Neural cell (in vitro differentiated cells): Measurements from ENCODE around the gene RHBDF2. TPM values are rescaled to one million over a fixed set of nuclear protein-coding genes. Genes with fewer than 3 reads are reported as not detected.
A peak's percentile ranks its signal among the peaks of the same experiment; 100 is the strongest.

Experiments
- H2AFZ ChIP-seq: fragments of 200-600, 300-800 bp; sonication (generic), shearing (Covaris generic); 2 replicates; pipeline ENCODE4 v1.6.0; 2014; ENCODE audit warnings: low read depth, mild to moderate bottlenecking, antibody characterized with exemption, low read length, moderate library complexity
- H3F3A ChIP-seq: fragments of 200-600 bp; shearing (Covaris generic); 2 replicates; pipeline ENCODE4 v1.6.1; 2016; ENCODE audit warnings: mild to moderate bottlenecking, moderate library complexity, mixed read lengths, antibody characterized with exemption, low read length; ENCODE audit not compliant: insufficient read depth, poor library complexity, severe bottlenecking
- H3K27ac ChIP-seq: fragments of 200-600, 300-800 bp; sonication (generic), shearing (Covaris generic); 2 replicates; pipeline ENCODE4 v1.5.1; 2014; ENCODE audit warnings: mild to moderate bottlenecking, low read length, moderate library complexity
- H3K27me3 ChIP-seq: fragments of 300-800, 200-600 bp; sonication (generic), shearing (Covaris generic); 2 replicates; pipeline ENCODE4 v1.6.0; 2014; ENCODE audit warnings: mild to moderate bottlenecking, low read depth, low read length, moderate library complexity; ENCODE audit not compliant: insufficient read depth
- H3K36me3 ChIP-seq: fragments of 300-800, 200-600 bp; sonication (generic), shearing (Covaris generic); 2 replicates; pipeline ENCODE4 v1.5.1; 2014; ENCODE audit warnings: mild to moderate bottlenecking, antibody characterized with exemption, low read length, moderate library complexity; ENCODE audit not compliant: insufficient read depth
- H3K4me2 ChIP-seq: fragments of 300-800, 200-600 bp; sonication (generic), shearing (Covaris generic); 2 replicates; pipeline ENCODE4 v1.6.0; 2014; ENCODE audit warnings: mild to moderate bottlenecking, low read length
- H3K4me3 ChIP-seq: fragments of 300-800, 200-600 bp; sonication (generic), shearing (Covaris generic); 2 replicates; pipeline ENCODE4 v1.5.1; 2014; ENCODE audit warnings: mild to moderate bottlenecking, low read length, moderate library complexity
- H3K79me2 ChIP-seq: fragments of 200-600 bp; shearing (Covaris generic); replicated peaks from 2 replicates; pipeline ENCODE4 v1.6.0; 2014; ENCODE audit warnings: mild to moderate bottlenecking, low read length, moderate library complexity; ENCODE audit not compliant: insufficient read depth
- H3K9ac ChIP-seq: fragments of 300-800, 200-600 bp; sonication (generic), shearing (Covaris generic); 2 replicates; pipeline ENCODE4 v1.6.1; 2016; ENCODE audit warnings: mild to moderate bottlenecking, low read length, mixed read lengths
- H3K9me2 ChIP-seq: fragments of 200-600 bp; shearing (Covaris generic); 2 replicates; pipeline ENCODE4 v1.6.1; 2016; ENCODE audit warnings: mild to moderate bottlenecking, low read length, mixed read lengths; ENCODE audit not compliant: insufficient read depth
- H3K9me3 ChIP-seq: fragments of 200-600, 300-800 bp; sonication (generic), shearing (Covaris generic); 2 replicates; pipeline ENCODE4 v1.6.1; 2016; ENCODE audit warnings: mild to moderate bottlenecking, mixed run types, low read length, moderate library complexity, mixed read lengths
- H4K20me1 ChIP-seq: fragments of 200-600 bp; shearing (Covaris generic); 2 replicates; pipeline ENCODE4 v1.6.1; 2016; ENCODE audit warnings: mild to moderate bottlenecking, mixed run types; ENCODE audit not compliant: insufficient read depth
- CTCF ChIP-seq: fragments of 450-650 bp; IDR thresholded peaks from 2 replicates; pipeline ENCODE4 v1.5.1; 2014; ENCODE audit warnings: antibody characterized with exemption, mild to moderate bottlenecking, moderate library complexity; ENCODE audit not compliant: poor library complexity, severe bottlenecking
- EP300 ChIP-seq: fragments of 450-650 bp; conservative IDR thresholded peaks from 2 replicates; pipeline ENCODE4 v1.6.1; 2014; ENCODE audit warnings: antibody characterized with exemption, mild to moderate bottlenecking, moderate library complexity; ENCODE audit not compliant: poor library complexity, severe bottlenecking
- EZH2 ChIP-seq: fragments of 200-600, 300-800 bp; shearing (Covaris generic), sonication (generic); IDR thresholded peaks from 2 replicates; pipeline ENCODE4 v1.6.1; 2014; ENCODE audit warnings: antibody characterized with exemption, low read length, borderline replicate concordance, mild to moderate bottlenecking; ENCODE audit not compliant: insufficient read depth, poor library complexity, severe bottlenecking
- MXI1 ChIP-seq: fragments of 450-650 bp; conservative IDR thresholded peaks from 2 replicates; pipeline ENCODE4 v1.6.1; 2014; ENCODE audit warnings: antibody characterized with exemption, mild to moderate bottlenecking; ENCODE audit not compliant: poor library complexity, severe bottlenecking
- POLR2AphosphoS5 ChIP-seq: IDR thresholded peaks from 2 replicates; pipeline ENCODE4 v1.6.1; 2012
- RAD21 ChIP-seq: fragments of 450-650 bp; conservative IDR thresholded peaks from 2 replicates; pipeline ENCODE4 v1.6.1; 2014; ENCODE audit warnings: antibody characterized with exemption, mild to moderate bottlenecking, moderate library complexity
- TAF1 ChIP-seq: IDR thresholded peaks from 2 replicates; pipeline ENCODE4 v1.6.1; 2012; ENCODE audit warnings: low read depth
- polyA plus RNA-seq: library from polyadenylated mRNA; depleted of rRNA; stranded (reverse); fragments of >200 nt; gene quantifications from 2 replicates; pipeline ENCODE4 v1.2.3, GENCODE V29; 2014
- TF ChIP-seq, protein P1 (sequence below): IDR thresholded peaks from 2 replicates; pipeline ENCODE4 v1.6.1; 2012; ENCODE audit warnings: borderline replicate concordance

Gene RHBDF2
- polyA plus RNA-seq, 1 donor from 2014 or later, result not detected

- Histone ChIP-seq H2AFZ (no peak overlapping the region), H3K36me3 (no peaks in the 10 kb centered on the region), H3F3A (no peaks in the 10 kb centered on the region), H3K79me2 (no peaks in the 10 kb centered on the region), H4K20me1 (no peaks in the 10 kb centered on the region), H3K27me3 (peaks cover 29% of the 10 kb centered on the region), H3K27ac (no peak overlapping the region), H3K9ac (peak overlapping the region; percentile 17), H3K4me2 (no peak overlapping the region), H3K9me3 (no peaks in the 10 kb centered on the region), H3K4me3 (no peak overlapping the region), H3K9me2 (no peaks in the 10 kb centered on the region)
- TF ChIP-seq EP300 (no peak), POLR2AphosphoS5 (peak; percentile 19), CTCF (no peak), TAF1 (no peak), RAD21 (no peak), MXI1 (no peak), EZH2 (no peak)
- TF ChIP-seq, protein P1, sequence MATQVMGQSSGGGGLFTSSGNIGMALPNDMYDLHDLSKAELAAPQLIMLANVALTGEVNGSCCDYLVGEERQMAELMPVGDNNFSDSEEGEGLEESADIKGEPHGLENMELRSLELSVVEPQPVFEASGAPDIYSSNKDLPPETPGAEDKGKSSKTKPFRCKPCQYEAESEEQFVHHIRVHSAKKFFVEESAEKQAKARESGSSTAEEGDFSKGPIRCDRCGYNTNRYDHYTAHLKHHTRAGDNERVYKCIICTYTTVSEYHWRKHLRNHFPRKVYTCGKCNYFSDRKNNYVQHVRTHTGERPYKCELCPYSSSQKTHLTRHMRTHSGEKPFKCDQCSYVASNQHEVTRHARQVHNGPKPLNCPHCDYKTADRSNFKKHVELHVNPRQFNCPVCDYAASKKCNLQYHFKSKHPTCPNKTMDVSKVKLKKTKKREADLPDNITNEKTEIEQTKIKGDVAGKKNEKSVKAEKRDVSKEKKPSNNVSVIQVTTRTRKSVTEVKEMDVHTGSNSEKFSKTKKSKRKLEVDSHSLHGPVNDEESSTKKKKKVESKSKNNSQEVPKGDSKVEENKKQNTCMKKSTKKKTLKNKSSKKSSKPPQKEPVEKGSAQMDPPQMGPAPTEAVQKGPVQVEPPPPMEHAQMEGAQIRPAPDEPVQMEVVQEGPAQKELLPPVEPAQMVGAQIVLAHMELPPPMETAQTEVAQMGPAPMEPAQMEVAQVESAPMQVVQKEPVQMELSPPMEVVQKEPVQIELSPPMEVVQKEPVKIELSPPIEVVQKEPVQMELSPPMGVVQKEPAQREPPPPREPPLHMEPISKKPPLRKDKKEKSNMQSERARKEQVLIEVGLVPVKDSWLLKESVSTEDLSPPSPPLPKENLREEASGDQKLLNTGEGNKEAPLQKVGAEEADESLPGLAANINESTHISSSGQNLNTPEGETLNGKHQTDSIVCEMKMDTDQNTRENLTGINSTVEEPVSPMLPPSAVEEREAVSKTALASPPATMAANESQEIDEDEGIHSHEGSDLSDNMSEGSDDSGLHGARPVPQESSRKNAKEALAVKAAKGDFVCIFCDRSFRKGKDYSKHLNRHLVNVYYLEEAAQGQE, result peak; percentile 33
Measured at GRCh38 chr17:76497979-76498875, 3.0 kb downstream of the RHBDF2 start.

GRCh38 chr17:76497699-76497978, 3.6 kb downstream of the RHBDF2 start:
- Histone ChIP-seq H3F3A (no peaks in the 10 kb centered on the region), H3K9me3 (no peaks in the 10 kb centered on the region), H3K9me2 (no peaks in the 10 kb centered on the region), H3K9ac (no peak overlapping the region), H3K27me3 (peaks cover 29% of the 10 kb centered on the region), H3K4me3 (no peak overlapping the region), H3K4me2 (no peak overlapping the region), H2AFZ (no peak overlapping the region), H4K20me1 (no peaks in the 10 kb centered on the region), H3K27ac (no peak overlapping the region), H3K79me2 (no peaks in the 10 kb centered on the region), H3K36me3 (no peaks in the 10 kb centered on the region)
- TF ChIP-seq CTCF (no peak), EP300 (no peak), RAD21 (no peak)
- TF ChIP-seq, protein P1, result no peak
